Skeletal muscle tissue (tissue), 4 donors: Measurements from ENCODE around the gene GLP1R. TPM values are rescaled to one million over a fixed set of nuclear protein-coding genes. Genes with fewer than 3 reads are reported as not detected.

Experiments used
- H3K27ac ChIP-seq: one replicate; pipeline ENCODE4 v1.7.0; 2013; ENCODE audit warnings: mild to moderate bottlenecking, low read depth, low read length, inconsistent platforms
- H3K27me3 ChIP-seq, 3 donors: one replicate each; pipeline ENCODE4 v1.7.0; 2013; ENCODE audit warnings: low read length in 3 of 3; ENCODE audit not compliant: control insufficient read depth in 3 of 3, insufficient read depth in 3 of 3
- H3K36me3 ChIP-seq, 3 donors: one replicate each; pipeline ENCODE4 v1.7.0; 2013; ENCODE audit warnings: low read length in 3 of 3; ENCODE audit not compliant: control insufficient read depth in 3 of 3, insufficient read depth in 3 of 3
- H3K4me1 ChIP-seq, 3 donors: one replicate each; pipeline ENCODE4 v1.7.0; 2013; ENCODE audit warnings: low read length in 3 of 3, mild to moderate bottlenecking in 3 of 3; ENCODE audit not compliant: control insufficient read depth in 3 of 3, insufficient read depth in 3 of 3
- H3K4me3 ChIP-seq, 3 donors: one replicate each; pipeline ENCODE4 v1.7.0; 2013; ENCODE audit warnings: low read length in 3 of 3
- H3K9ac ChIP-seq, 3 donors: one replicate each; pipeline ENCODE4 v1.7.0; 2013; ENCODE audit warnings: low read length in 3 of 3, mild to moderate bottlenecking in 3 of 3, moderate library complexity in 2 of 3, low read depth in 1 of 3
- H3K9me3 ChIP-seq, 3 donors: one replicate each; pipeline ENCODE4 v1.7.0; 2013; ENCODE audit warnings: low read length in 3 of 3; ENCODE audit not compliant: control insufficient read depth in 3 of 3
- total RNA-seq: library from RNA; depleted of rRNA; stranded (reverse); fragments of >200 nt; gene quantifications from one replicate; pipeline ENCODE4 v1.2.3, GENCODE V29; 2014
- donor health status: Osteomylitis.

The GLP1R gene
- total RNA-seq, 1 donor from 2014 or later, result not detected

- Histone ChIP-seq H3K9me3 (no peaks in the 10 kb centered on the region), H3K27ac (no peak overlapping the region), H3K4me3 (no peak overlapping the region)
Measured at GRCh38 chr6:39092124-39092523, 43.5 kb downstream of the GLP1R start.

GRCh38 chr6:39093149-39093708, 44.6 kb downstream of the GLP1R start:
- peaks cover 15 to 23% (median 21%) of the 10 kb centered on the region in 3 donors for H3K4me1 ChIP-seq

More at GRCh38 chr6:39092124-39092523, 43.5 kb downstream of the GLP1R start:
- Histone ChIP-seq H3K27me3 (peaks cover 0 to 5% (median 0%) of the 10 kb centered on the region in 3 donors), H3K4me1 (peaks cover 26 to 34% (median 31%) of the 10 kb centered on the region in 3 donors), H3K36me3 (no peaks in the 10 kb centered on the region), H3K9ac (no peak overlapping the region)

GRCh38 chr6:39095578-39095977, 47.0 kb downstream of the GLP1R start:
- Histone ChIP-seq H3K4me3 (no peak overlapping the region), H3K27ac (no peak overlapping the region), H3K9me3 (no peaks in the 10 kb centered on the region), H3K36me3 (no peaks in the 10 kb centered on the region), H3K9ac (no peak overlapping the region), H3K4me1 (no peaks in the 10 kb centered on the region), H3K27me3 (peaks cover 0 to 3% (median 0%) of the 10 kb centered on the region in 3 donors)

More at GRCh38 chr6:39093149-39093708, 44.6 kb downstream of the GLP1R start:
- no peak overlapping the region for H3K4me3 ChIP-seq
- H3K9ac ChIP-seq, result no peak overlapping the region
- no peak overlapping the region for H3K27ac ChIP-seq
- peaks cover 0 to 5% (median 0%) of the 10 kb centered on the region in 3 donors for H3K27me3 ChIP-seq
- no peaks in the 10 kb centered on the region for H3K36me3 ChIP-seq
- H3K9me3 ChIP-seq, result no peaks in the 10 kb centered on the region

- Histone ChIP-seq H3K9me3 (no peaks in the 10 kb centered on the region), H3K4me1 (no peaks in the 10 kb centered on the region), H3K27ac (no peak overlapping the region), H3K27me3 (no peaks in the 10 kb centered on the region), H3K36me3 (peaks cover 6 to 13% (median 6%) of the 10 kb centered on the region in 3 donors), H3K9ac (no peak overlapping the region), H3K4me3 (no peak overlapping the region)
Measured at GRCh38 chr6:39100358-39100757, 51.8 kb downstream of the GLP1R start.

GRCh38 chr6:39102071-39102820, 53.7 kb downstream of the GLP1R start:
- no peaks in the 10 kb centered on the region for H3K4me1 ChIP-seq
- no peak overlapping the region for H3K4me3 ChIP-seq
- H3K27ac ChIP-seq, result no peak overlapping the region
- H3K27me3 ChIP-seq, result no peaks in the 10 kb centered on the region
- H3K9me3 ChIP-seq, result no peaks in the 10 kb centered on the region
- H3K9ac ChIP-seq, result no peak overlapping the region
- peaks cover 8 to 16% (median 8%) of the 10 kb centered on the region in 3 donors for H3K36me3 ChIP-seq

- no peaks in the 10 kb centered on the region for H3K4me1 ChIP-seq
- no peak overlapping the region for H3K9ac ChIP-seq
- no peaks in the 10 kb centered on the region for H3K27me3 ChIP-seq
- H3K9me3 ChIP-seq, result no peaks in the 10 kb centered on the region
- no peak overlapping the region for H3K27ac ChIP-seq
- peaks cover 8 to 16% (median 8%) of the 10 kb centered on the region in 3 donors for H3K36me3 ChIP-seq
- no peak overlapping the region for H3K4me3 ChIP-seq
Measured at GRCh38 chr6:39102821-39103136, 54.2 kb downstream of the GLP1R start.

- H3K27me3 ChIP-seq, result no peaks in the 10 kb centered on the region
- no peaks in the 10 kb centered on the region for H3K4me1 ChIP-seq
- peaks cover 8 to 28% (median 16%) of the 10 kb centered on the region in 3 donors for H3K36me3 ChIP-seq
- no peaks in the 10 kb centered on the region for H3K9me3 ChIP-seq
- no peak overlapping the region for H3K4me3 ChIP-seq
- H3K27ac ChIP-seq, result no peak overlapping the region
- no peak overlapping the region for H3K9ac ChIP-seq
Measured at GRCh38 chr6:39104528-39104927, 55.9 kb downstream of the GLP1R start.

- Histone ChIP-seq H3K4me1 (no peaks in the 10 kb centered on the region), H3K27me3 (no peaks in the 10 kb centered on the region), H3K27ac (no peak overlapping the region), H3K36me3 (peaks cover 8 to 38% (median 27%) of the 10 kb centered on the region in 3 donors), H3K9me3 (no peaks in the 10 kb centered on the region), H3K4me3 (no peak overlapping the region), H3K9ac (no peak overlapping the region)
Measured at GRCh38 chr6:39107034-39107433, 58.5 kb downstream of the GLP1R start.

- no peak overlapping the region for H3K4me3 ChIP-seq
- peaks cover 8 to 38% (median 27%) of the 10 kb centered on the region in 3 donors for H3K36me3 ChIP-seq
- H3K27ac ChIP-seq, result no peak overlapping the region
- no peaks in the 10 kb centered on the region for H3K4me1 ChIP-seq
- no peaks in the 10 kb centered on the region for H3K9me3 ChIP-seq
- no peaks in the 10 kb centered on the region for H3K27me3 ChIP-seq
- no peak overlapping the region for H3K9ac ChIP-seq
Measured at GRCh38 chr6:39107641-39108040, 59.1 kb downstream of the GLP1R start.

- H3K9me3 ChIP-seq, result no peaks in the 10 kb centered on the region
- H3K27me3 ChIP-seq, result no peaks in the 10 kb centered on the region
- no peak overlapping the region for H3K9ac ChIP-seq
- no peak overlapping the region for H3K27ac ChIP-seq
- H3K36me3 ChIP-seq, result peaks cover 8 to 38% (median 27%) of the 10 kb centered on the region in 3 donors
- no peak overlapping the region for H3K4me3 ChIP-seq
- H3K4me1 ChIP-seq, result no peaks in the 10 kb centered on the region
Measured at GRCh38 chr6:39108041-39108839, 59.7 kb downstream of the GLP1R start.
